IMR-90 (cell line): ENCODE data around the gene MACF1.

Experiments
- BHLHE40 ChIP-seq: fragments of 150-350 bp; IDR thresholded peaks from 2 replicates; pipeline ENCODE4 v1.6.1; 2016; ENCODE audit warnings: mild to moderate bottlenecking, low read depth, low read length
- CEBPB ChIP-seq: IDR thresholded peaks from 2 replicates; pipeline ENCODE4 v1.6.1; 2012; ENCODE audit warnings: low read depth, low read length, improper control_type of control experiment
- CHD1 ChIP-seq: IDR thresholded peaks from 2 replicates; pipeline ENCODE4 v1.6.1; 2012; ENCODE audit warnings: low read depth, low read length, improper control_type of control experiment
- FOS ChIP-seq: fragments of 150-350 bp; IDR thresholded peaks from 2 replicates; pipeline ENCODE4 v1.6.1; 2016; ENCODE audit warnings: low read depth, low read length
- MAZ ChIP-seq: IDR thresholded peaks from 2 replicates; pipeline ENCODE4 v1.6.1; 2012; ENCODE audit warnings: low read depth, mild to moderate bottlenecking, low read length, improper control_type of control experiment, moderate library complexity, borderline replicate concordance
- POLR2A ChIP-seq: IDR thresholded peaks from 2 replicates; pipeline ENCODE4 v1.6.1; 2012; ENCODE audit warnings: mild to moderate bottlenecking, low read depth, low read length
- RAD21 ChIP-seq: IDR thresholded peaks from 2 replicates; pipeline ENCODE4 v1.6.1; 2012; ENCODE audit warnings: low read length, improper control_type of control experiment
- RFX5 ChIP-seq: IDR thresholded peaks from 2 replicates; pipeline ENCODE4 v1.8.0; 2012; ENCODE audit warnings: low read depth, mild to moderate bottlenecking, low read length, moderate library complexity
- TF ChIP-seq, protein P1 (sequence below): conservative IDR thresholded peaks from 2 replicates; pipeline ENCODE4 v1.5.1; 2012; ENCODE audit warnings: mild to moderate bottlenecking, low read depth, low read length, improper control_type of control experiment

- TF ChIP-seq CHD1 (no peak), MAZ (no peak), POLR2A (no peak), RFX5 (no peak), RAD21 (no peak), CEBPB (no peak), BHLHE40 (no peak), FOS (no peak)
- TF ChIP-seq, protein P1, sequence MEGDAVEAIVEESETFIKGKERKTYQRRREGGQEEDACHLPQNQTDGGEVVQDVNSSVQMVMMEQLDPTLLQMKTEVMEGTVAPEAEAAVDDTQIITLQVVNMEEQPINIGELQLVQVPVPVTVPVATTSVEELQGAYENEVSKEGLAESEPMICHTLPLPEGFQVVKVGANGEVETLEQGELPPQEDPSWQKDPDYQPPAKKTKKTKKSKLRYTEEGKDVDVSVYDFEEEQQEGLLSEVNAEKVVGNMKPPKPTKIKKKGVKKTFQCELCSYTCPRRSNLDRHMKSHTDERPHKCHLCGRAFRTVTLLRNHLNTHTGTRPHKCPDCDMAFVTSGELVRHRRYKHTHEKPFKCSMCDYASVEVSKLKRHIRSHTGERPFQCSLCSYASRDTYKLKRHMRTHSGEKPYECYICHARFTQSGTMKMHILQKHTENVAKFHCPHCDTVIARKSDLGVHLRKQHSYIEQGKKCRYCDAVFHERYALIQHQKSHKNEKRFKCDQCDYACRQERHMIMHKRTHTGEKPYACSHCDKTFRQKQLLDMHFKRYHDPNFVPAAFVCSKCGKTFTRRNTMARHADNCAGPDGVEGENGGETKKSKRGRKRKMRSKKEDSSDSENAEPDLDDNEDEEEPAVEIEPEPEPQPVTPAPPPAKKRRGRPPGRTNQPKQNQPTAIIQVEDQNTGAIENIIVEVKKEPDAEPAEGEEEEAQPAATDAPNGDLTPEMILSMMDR, result no peak
Measured at GRCh38 chr1:39295901-39296300, 91.4 kb downstream of the MACF1 start.
